CD4-positive, alpha-beta T cell treated with Interleukin-12 subunit alpha and Interleukin-12 subunit beta, for 1 hour (primary cell): Measurements from ENCODE around the gene ZNF598.
A peak's percentile ranks its signal among the peaks of the same experiment; 100 is the strongest.

ENCODE experiments used
- DNase-seq: peaks from one replicate; pipeline ENCODE4 v3.0.0-alpha.2; 2020

The ZNF598 gene

DNA sequence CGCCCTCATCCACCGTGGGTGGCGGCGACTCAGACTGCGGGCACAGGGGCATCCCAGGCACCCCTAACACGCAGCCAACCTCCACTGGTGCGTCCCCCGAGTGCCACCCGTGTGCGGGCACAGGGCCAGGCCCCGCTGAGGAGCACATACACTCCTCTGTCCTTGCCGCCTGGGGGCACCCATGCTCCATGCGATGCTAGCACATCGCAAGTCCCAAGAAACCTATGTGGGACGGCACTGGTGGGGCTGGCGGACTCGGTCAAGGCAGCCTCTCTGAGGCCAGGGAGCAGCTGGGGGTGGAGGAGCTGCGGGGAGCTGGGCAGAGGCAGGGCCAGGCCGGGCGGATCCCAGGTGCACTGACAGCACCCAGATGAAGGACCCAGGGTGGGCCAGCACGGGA is 4.0 kb downstream of the ZNF598 start:
- no peak for DNase-seq

GRCh38 chr16:2004795-2005517 is 4.7 kb downstream of the ZNF598 start:
- no peak for DNase-seq

DNA sequence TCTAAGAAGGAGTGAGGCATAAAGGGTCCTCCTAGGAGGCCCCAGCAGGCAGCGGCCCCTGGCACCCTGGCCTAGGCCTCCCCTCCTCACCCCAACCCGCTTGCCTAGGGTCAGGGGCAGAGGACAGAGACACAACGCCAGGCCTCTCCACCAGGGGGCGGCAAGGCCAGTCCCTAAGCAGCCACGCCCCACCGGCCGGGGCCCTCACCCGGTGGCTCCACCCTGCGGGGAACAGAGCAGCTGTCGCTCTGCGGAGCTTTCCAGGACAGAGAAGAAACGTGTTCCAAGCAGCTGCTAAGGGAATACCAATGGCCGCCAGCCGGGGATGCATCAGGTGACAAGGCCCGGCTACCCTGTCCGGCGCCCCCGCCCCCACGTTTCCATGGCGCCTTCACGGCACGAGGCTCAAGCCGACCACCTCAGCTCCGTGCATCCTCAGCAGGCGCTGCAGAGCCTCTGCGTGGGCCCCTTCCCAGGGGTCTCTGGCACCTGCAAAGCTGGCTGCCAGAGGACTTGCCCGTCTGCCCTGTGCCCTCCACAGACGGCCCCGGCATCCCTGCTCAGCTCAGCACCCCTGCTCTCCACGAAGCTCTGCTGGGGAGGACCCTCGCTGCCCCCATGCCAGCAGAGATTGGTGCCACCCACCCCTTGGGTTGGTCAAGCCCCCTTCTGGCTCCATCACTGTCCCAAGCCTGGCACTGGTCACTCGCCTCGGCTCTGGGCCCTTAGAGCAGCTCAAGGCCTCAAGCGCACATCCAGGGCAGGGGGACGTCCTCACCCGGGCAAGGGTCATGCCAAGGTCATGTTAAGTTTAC is 5.6 kb downstream of the ZNF598 start:
- DNase-seq = peak; percentile 88

DNA sequence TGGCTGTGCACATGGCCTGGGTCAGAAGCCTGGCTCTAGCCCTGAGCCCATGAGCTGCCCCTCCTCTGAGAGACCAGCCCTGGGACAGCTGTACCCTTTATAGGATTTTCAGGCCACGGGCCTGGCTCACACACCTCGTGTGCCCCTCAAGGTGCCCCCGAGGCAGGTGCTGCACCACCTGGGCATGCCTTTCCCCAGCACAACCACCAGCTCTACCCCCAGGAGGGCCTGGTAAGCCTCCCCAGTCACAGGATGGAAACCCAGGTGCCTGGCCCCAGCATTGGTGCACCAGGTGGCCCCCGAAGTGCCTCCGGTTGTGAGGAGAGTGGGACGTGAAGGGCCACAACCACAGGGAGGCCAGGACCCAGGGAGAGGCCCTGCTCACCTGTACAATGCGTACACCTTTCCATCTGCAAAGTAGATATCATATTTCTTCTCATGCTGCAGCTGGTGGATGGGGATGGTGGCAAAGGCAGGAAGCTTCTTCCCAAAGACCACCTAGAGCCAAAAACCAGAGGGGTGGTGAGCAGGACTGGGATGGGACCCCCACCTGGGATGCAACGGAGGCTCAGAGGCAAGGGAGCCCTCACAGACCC is 6.3 kb downstream of the ZNF598 start:
- DNase-seq = no peak

- DNase-seq = no peak
Observed at GRCh38 chr16:2002406-2003230, 7.0 kb downstream of the ZNF598 start.

- no peak for DNase-seq
Observed at GRCh38 chr16:2001456-2002355, 7.9 kb downstream of the ZNF598 start.

DNA sequence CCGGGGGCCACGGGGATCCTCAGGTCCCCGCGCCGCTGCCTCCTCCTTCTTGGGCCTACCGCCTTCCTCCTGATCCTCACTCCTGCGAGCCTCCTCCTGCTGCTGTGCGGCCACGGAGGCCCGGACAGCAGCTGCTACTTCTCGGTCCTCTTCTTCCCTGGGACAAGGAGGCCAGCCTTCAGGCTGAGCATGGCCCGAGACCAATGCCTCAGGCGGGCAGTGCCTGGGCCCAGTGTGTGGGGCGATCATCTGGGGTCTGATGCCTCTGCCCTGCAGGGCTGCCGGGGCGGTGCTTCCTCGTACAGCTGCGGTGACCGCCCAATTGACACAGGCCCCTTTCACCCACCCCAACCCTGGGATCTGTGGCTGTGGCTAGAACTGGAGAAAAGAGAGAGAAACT is 8.6 kb downstream of the ZNF598 start:
- no peak for DNase-seq

DNA sequence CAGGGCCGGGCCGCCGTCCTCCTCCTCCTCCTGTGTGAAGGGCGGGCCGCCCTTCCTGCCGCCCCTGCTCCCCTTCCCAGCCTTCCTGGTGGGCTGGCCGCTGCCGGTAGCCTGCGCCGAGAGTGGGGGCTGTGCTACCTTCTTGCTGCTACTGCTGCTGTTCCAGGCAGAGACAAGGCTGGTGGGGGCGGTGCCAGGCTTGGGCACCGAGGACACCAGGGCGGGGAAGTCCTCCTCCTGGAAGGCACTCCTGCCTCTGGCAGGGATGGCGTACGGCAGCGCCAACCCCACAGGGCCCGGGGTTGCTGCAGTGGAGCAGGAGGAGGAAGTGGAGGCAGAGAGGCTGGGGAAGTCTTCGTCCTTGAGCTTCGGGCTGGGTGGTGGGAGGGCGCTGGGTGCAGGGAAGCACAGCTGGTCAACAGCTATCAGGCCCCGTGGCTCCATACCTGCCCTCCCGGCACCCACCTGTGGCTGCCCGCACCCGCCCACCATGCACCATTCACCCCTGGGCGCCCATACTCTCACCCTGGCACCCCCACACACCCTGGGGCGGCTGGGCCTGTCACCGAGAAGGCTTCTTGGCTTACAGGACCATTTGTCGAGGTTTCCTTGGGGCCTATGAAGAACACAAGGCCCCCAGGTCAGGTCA is 9.6 kb downstream of the ZNF598 start:
- DNase-seq = no peak

DNA sequence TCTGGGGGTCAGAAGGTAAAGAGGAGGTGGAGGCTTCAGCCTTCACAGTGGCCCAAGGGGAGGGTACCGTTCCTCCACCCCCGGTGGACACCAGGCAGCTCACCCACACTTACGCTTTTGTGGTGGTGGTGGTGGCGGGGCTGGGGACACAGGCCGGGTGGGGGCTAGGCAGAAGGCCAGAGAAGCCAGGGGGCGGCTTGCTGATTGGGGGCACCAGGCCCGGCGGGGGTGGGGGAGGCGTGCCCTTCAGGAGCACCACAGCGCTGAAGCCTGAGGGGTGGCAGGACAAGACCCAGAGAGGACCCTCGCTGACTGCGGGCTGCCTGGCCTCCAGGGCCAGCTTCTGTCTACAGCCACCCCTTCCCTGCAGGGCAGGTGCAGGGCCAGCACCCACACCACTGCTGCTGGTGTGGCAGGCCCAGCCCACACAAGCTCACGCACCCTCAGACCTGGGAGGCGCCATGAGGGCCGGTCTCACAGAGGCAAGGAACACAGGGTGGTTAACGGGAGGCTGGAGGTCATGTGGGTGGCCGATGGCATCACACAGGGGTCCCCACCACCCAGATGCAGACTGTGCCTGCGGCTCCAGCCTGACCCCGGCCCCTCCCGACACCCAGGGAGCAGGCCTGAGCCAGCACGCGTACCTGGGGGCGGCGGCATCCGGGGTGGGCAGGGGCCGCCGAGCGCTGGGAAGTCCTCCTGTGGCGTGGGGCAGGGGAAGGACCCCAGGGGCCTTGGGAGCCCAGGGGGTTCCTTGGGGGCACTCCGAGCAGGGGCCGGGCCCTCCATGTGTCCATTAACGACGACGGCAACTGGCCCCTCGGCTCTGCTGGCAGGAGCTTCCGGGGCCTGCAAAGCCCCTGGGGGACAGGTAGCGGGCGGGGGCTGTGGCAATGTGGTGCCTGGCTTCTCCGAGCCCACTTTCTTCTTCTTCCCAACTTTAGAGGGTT is 10.5 kb downstream of the ZNF598 start:
- DNase-seq = no peak

- no peak for DNase-seq
Observed at GRCh38 chr16:1998360-1998835, 11.2 kb downstream of the ZNF598 start.

- DNase-seq = no peak
Observed at GRCh38 chr16:1997494-1998359, 11.9 kb downstream of the ZNF598 start.

DNA sequence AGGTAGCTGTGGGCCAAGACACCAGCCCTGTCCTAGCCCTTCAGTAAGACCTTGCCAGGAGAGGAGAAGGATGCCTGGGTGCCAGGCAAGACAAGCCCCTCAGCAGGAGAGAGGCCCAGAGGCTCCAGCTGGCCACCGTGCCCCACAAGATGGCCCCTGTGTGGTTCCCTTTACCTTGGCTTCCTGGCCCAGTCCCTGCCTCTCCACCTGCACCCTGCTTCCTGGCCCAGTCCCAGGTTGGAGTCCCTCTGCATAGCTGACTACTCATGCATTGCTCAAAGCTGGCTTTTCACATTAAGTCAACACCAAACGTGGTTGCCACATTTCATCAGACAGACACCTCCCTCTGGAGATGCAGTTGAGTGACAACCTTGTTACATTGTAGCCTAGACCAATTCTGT is 15.9 kb downstream of the ZNF598 start:
- DNase-seq = no peak

DNA sequence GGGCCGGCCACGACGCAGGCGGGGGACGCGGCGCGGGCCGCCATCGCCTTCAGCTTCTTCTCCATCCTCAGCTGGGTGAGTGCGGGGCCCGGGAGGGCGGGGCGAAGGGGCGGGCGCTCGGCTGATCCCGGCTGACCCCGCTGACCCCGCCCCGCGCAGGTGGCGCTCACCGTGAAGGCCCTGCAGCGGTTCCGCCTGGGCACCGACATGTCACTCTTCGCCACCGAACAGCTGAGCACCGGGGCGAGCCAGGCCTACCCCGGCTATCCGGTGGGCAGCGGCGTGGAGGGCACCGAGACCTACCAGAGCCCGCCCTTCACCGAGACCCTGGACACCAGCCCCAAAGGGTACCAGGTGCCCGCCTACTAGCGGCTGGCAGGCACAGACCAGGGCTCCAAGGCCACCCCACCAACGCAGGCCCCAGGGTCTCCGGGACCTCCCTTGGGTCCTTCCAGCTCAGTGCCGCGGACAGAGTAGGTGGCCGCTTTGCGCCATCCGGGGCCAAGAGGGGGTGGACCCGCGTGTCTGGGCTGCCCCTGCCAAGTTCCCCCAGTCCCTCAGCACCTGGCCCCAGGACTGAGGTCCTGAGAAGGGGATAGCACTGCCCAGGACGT is 16.8 kb downstream of the ZNF598 start:
- no peak for DNase-seq

- DNase-seq = peak; percentile 99
Observed at GRCh38 chr16:1991948-1992703, 17.5 kb downstream of the ZNF598 start.

DNA sequence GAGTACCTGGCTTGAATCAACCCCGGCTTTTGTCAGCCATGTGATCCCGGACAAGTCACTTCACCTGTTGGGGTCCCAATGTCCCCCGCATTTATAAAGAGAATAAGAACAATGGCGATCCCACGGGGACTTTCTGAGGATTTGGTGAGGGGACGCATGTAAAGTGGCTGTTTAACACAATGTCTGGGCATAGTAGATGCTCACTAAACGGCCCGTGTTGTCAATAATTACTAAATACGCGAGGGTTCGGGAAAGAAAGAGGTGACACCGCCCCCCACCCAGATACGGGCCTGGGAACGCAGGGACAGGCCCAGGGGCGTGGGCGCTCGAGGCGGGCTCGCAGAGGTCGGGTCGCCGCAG is 18.1 kb downstream of the ZNF598 start:
- no peak for DNase-seq

- peak; percentile 74 for DNase-seq
Observed at GRCh38 chr16:1991135-1991551, 18.5 kb downstream of the ZNF598 start.

DNA sequence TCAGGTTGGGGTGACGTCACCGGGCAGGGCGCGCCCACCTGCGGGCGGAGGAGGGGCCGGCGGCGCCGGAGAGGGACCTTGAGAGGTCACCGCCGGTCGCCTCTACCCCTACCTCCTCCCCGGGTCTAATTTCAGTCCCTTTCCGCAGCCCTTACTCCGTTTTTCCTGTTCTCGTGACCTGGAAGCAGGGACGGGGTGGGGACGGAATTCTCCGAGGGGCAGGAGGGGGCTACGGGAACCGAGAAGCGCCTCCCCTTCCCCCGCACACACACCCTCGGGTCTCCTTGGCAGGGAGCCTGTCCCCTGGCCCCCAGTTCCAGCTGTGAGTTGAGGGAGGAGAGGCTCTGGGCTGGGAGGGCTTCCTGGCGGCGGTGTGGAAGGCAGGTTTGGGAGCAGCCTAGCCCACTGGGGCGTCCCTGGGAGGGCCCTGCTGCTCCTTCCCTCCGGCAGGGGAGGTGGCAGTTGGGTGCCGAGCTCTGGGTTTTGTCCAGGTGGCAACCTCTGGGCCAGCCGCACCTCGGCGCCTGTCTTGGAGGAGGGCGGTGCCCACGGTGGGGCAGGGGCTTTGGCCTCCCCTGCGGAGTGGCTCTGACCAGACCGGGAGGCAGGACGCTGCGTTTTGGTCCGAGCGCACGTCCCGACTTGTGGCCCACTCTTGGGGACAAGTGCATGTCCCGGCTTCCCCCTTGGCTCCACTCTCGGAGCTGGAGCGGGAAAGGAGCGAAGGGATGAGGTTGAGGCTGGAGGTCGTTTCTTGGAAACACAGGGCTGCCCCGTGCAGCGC is 19.1 kb downstream of the ZNF598 start:
- DNase-seq = peak; percentile 67
